IMR-90 (cell line): ENCODE results near the gene GNL3. TPM values are rescaled to one million over a fixed set of nuclear protein-coding genes. Genes with fewer than 3 reads are reported as not detected.

Experiments used
- ATAC-seq: fragments of 200-7000 bp; cut with Tn5 transposase; 2 replicates; pipeline ENCODE4 v1.9.1; 2020; ENCODE audit warnings: low read depth, mild to moderate bottlenecking, moderate library complexity
- BruUV-seq: library from RNA; stranded (reverse); fragments of 400-500 nt; replicated peaks from 2 replicates; lab custom pipeline; 2021; lab: Mats Ljungman, UMichigan
- CTCF ChIA-PET: fragments of 300-600 bp; formaldehyde crosslinking; extraction: SDS; loops from one replicate; lab custom pipeline; 2021; ENCODE audit warnings: antibody characterized with exemption; lab: Yijun Ruan, JAX
- POLR2A ChIA-PET: fragments of 300-600 bp; sonication (Branson Sonifier 250); formaldehyde crosslinking; loops from one replicate; lab custom pipeline; 2022; ENCODE audit warnings: antibody characterized with exemption; ENCODE audit not compliant: unreplicated experiment; lab: Charles Lee
- DNase-seq: peaks from one replicate; pipeline ENCODE4 v3.0.0; 2013
- H2AFZ ChIP-seq: replicated peaks from 2 replicates; pipeline ENCODE3; 2013; ENCODE audit warnings: low read length, mild to moderate bottlenecking; ENCODE audit not compliant: poor library complexity
- H2AK5ac ChIP-seq: 2 replicates; pipeline ENCODE4 v1.6.1; 2013; ENCODE audit warnings: low read depth, low read length, inconsistent platforms
- H2AK9ac ChIP-seq: replicated peaks from 2 replicates; pipeline ENCODE3; 2013; ENCODE audit warnings: mild to moderate bottlenecking, low read depth, low read length, moderate library complexity; ENCODE audit not compliant: poor library complexity
- H2BK120ac ChIP-seq: 2 replicates; pipeline ENCODE4 v1.6.1; 2013; ENCODE audit warnings: low read depth, low read length, inconsistent platforms
- H2BK15ac ChIP-seq: 3 replicates; pipeline ENCODE4 v1.6.1; 2013; ENCODE audit warnings: low read depth, low read length, inconsistent platforms
- H2BK20ac ChIP-seq: 2 replicates; pipeline ENCODE4 v1.6.1; 2013; ENCODE audit warnings: low read depth, mild to moderate bottlenecking, inconsistent platforms, low read length, moderate library complexity
- H2BK5ac ChIP-seq: 2 replicates; pipeline ENCODE4 v1.6.1; 2013; ENCODE audit warnings: mild to moderate bottlenecking, low read depth, low read length, inconsistent platforms; ENCODE audit not compliant: poor library complexity, severe bottlenecking
- H3K14ac ChIP-seq: replicated peaks from 2 replicates; pipeline ENCODE4 v1.6.1; 2013; ENCODE audit warnings: low read depth, low read length, inconsistent platforms
- H3K18ac ChIP-seq: 2 replicates; pipeline ENCODE4 v1.6.1; 2013; ENCODE audit warnings: low read depth, low read length, control low read depth
- H3K23ac ChIP-seq: 2 replicates; pipeline ENCODE4 v1.6.1; 2013; ENCODE audit warnings: low read depth, low read length, inconsistent platforms
- H3K27ac ChIP-seq: 2 replicates; pipeline ENCODE4 v1.5.1; 2013; ENCODE audit warnings: mild to moderate bottlenecking, control low read depth, low read length; ENCODE audit not compliant: insufficient read depth
- H3K27me3 ChIP-seq: 2 replicates; pipeline ENCODE4 v1.6.1; 2013; ENCODE audit warnings: low read length; ENCODE audit not compliant: control insufficient read depth, insufficient read depth
- H3K36me3 ChIP-seq: 2 replicates; pipeline ENCODE4 v1.6.1; 2013; ENCODE audit warnings: low read length, mixed read lengths; ENCODE audit not compliant: control insufficient read depth, insufficient read depth
- H3K4ac ChIP-seq: 2 replicates; pipeline ENCODE4 v1.6.1; 2013; ENCODE audit warnings: low read depth, low read length, inconsistent platforms
- H3K4me1 ChIP-seq: 2 replicates; pipeline ENCODE4 v1.6.1; 2013; ENCODE audit warnings: low read length, mixed read lengths; ENCODE audit not compliant: control insufficient read depth, insufficient read depth
- H3K4me2 ChIP-seq: 2 replicates; pipeline ENCODE4 v1.6.1; 2013; ENCODE audit warnings: low read depth, mild to moderate bottlenecking, control low read depth, low read length, moderate library complexity
- H3K4me3 ChIP-seq: 2 replicates; pipeline ENCODE4 v1.5.1; 2013; ENCODE audit warnings: low read depth, mild to moderate bottlenecking, control low read depth, low read length, moderate library complexity; ENCODE audit not compliant: insufficient read depth
- H3K56ac ChIP-seq: 2 replicates; pipeline ENCODE4 v1.6.1; 2013; ENCODE audit warnings: low read length, inconsistent platforms; ENCODE audit not compliant: insufficient read depth; ENCODE audit errors: extremely low read depth
- H3K79me1 ChIP-seq, 2 experiments: 2 replicates each; pipeline ENCODE4 v1.6.1; 2013; ENCODE audit warnings: low read length in 2 of 2, inconsistent platforms in 1 of 2, low read depth in 1 of 2
- H3K9ac ChIP-seq: 2 replicates; pipeline ENCODE4 v1.6.1; 2013; ENCODE audit warnings: low read depth, low read length, control low read depth
- H3K9me1 ChIP-seq: 2 replicates; pipeline ENCODE4 v1.6.1; 2013; ENCODE audit warnings: low read length, inconsistent platforms; ENCODE audit not compliant: insufficient read depth
- H3K9me3 ChIP-seq: 2 replicates; pipeline ENCODE4 v1.6.1; 2013; ENCODE audit warnings: low read length; ENCODE audit not compliant: control insufficient read depth, insufficient read depth
- H4K20me1 ChIP-seq: 2 replicates; pipeline ENCODE4 v1.6.1; 2013; ENCODE audit warnings: low read length, inconsistent platforms; ENCODE audit not compliant: insufficient read depth
- H4K5ac ChIP-seq: 2 replicates; pipeline ENCODE4 v1.6.1; 2013; ENCODE audit warnings: mild to moderate bottlenecking, low read depth, low read length, control low read depth
- H4K8ac ChIP-seq, 2 experiments: 2 replicates each; pipeline ENCODE4 v1.6.1; 2013; ENCODE audit warnings: low read depth in 2 of 2, low read length in 2 of 2, control low read depth in 1 of 2, inconsistent platforms in 1 of 2
- H4K91ac ChIP-seq: 2 replicates; pipeline ENCODE4 v1.6.1; 2013; ENCODE audit warnings: low read depth, low read length, inconsistent platforms; ENCODE audit not compliant: insufficient read depth
- MAFK ChIP-seq: IDR thresholded peaks from 2 replicates; pipeline ENCODE4 v1.6.1; 2012; ENCODE audit warnings: low read depth, low read length, improper control_type of control experiment
- MAZ ChIP-seq: IDR thresholded peaks from 2 replicates; pipeline ENCODE4 v1.6.1; 2012; ENCODE audit warnings: low read depth, mild to moderate bottlenecking, low read length, improper control_type of control experiment, moderate library complexity, borderline replicate concordance
- MXI1 ChIP-seq: IDR thresholded peaks from 2 replicates; pipeline ENCODE4 v1.6.1; 2012; ENCODE audit warnings: low read depth, mild to moderate bottlenecking, low read length, moderate library complexity, borderline replicate concordance
- RAD21 ChIP-seq: IDR thresholded peaks from 2 replicates; pipeline ENCODE4 v1.6.1; 2012; ENCODE audit warnings: low read length, improper control_type of control experiment
- RCOR1 ChIP-seq: IDR thresholded peaks from 2 replicates; pipeline ENCODE4 v1.6.1; 2012; ENCODE audit warnings: mild to moderate bottlenecking, low read length, improper control_type of control experiment; ENCODE audit not compliant: insufficient replicate concordance
- whole genome bisulfite sequencing, 2 experiments: methylation state at CpG; one replicate each; pipeline versions ENCODE4 v1.1.5 to v1.1.7; 2013; ENCODE audit warnings: missing lambda C conversion rate in 2 of 2; ENCODE audit not compliant: insufficient read length in 1 of 2; ENCODE audit errors: extremely low coverage in 2 of 2; 5-methylcytosine and 5-hydroxymethylcytosine counted together
- dilution Hi-C: fragments of 300-500 bp; cut with HindIII; formaldehyde crosslinking; loops from one replicate; pipeline ENCODE4 v1.14.3; 2018; ENCODE audit warnings: low sequenced_read_pairs; ENCODE audit not compliant: unreplicated experiment
- in situ Hi-C: fragments of 300-500 bp; cut with MboI; formaldehyde crosslinking; loops from 3 replicates; pipeline ENCODE4 v1.14.3; 2019; ENCODE audit warnings: low sequenced_read_pairs, inconsistent platforms, mixed read lengths
- intact Hi-C: fragments of 100-400 bp; cut with micrococcal nuclease; formaldehyde crosslinking; loops from 2 replicates; pipeline ENCODE4 v1.10.0; 2022
- polyA plus RNA-seq, 3 experiments: library from polyadenylated mRNA; depleted of rRNA; stranded (reverse); fragments of >200 nt; gene quantifications; 2 replicates each; pipeline ENCODE4 v1.2.3, GENCODE V29; 2012; ENCODE audit warnings: low replicate concordance in 1 of 3
- total RNA-seq: library from RNA; depleted of rRNA; stranded (reverse); fragments of >200 nt; gene quantifications from 2 replicates; pipeline ENCODE4 v1.2.3, GENCODE V29; 2012

Gene GNL3
- total and polyA plus RNA-seq, 2 of the 4 experiments (the other 2 are of a cell fraction) = 66.0 to 90.4 TPM

GRCh38 chr3:52678265-52679198 lies 7.3 kb upstream of the GNL3 start:
- Histone ChIP-seq H3K14ac (no peak overlapping the region), H3K9me3 (no peaks in the 10 kb centered on the region), H3K4ac (no peak overlapping the region), H4K91ac (no peak overlapping the region), H3K9me1 (peaks cover 6% of the 10 kb centered on the region; the same call in 1 of the 2 replicates), H2AK5ac (no peak overlapping the region), H3K56ac (no peak overlapping the region), H3K4me1 (peaks cover 6% of the 10 kb centered on the region), H2AK9ac (no peak overlapping the region), H2BK20ac (no peak overlapping the region), H2BK15ac (no peak overlapping the region), H3K79me1 (peaks cover 23 to 55% of the 10 kb centered on the region in 2 experiments), H2AFZ (no peak overlapping the region), H3K4me2 (no peak overlapping the region), H2BK120ac (no peak overlapping the region), H4K20me1 (peaks cover 9% of the 10 kb centered on the region; the same call in 1 of the 2 replicates), H3K27me3 (no peaks in the 10 kb centered on the region), H3K27ac (peak overlapping the region; percentile 25; the same call in 1 of the 2 replicates), H3K36me3 (peaks cover 25% of the 10 kb centered on the region), H3K23ac (no peak overlapping the region), H3K18ac (no peak overlapping the region; the same call in 1 of the 2 replicates), H4K8ac (no peak overlapping the region), H2BK5ac (no peak overlapping the region), H3K4me3 (no peak overlapping the region), H4K5ac (no peak overlapping the region), H3K9ac (no peak overlapping the region)
- dilution Hi-C loops (no loop called here), intact Hi-C loops (no loop called here), in situ Hi-C loops (no loop called here)
- ChIA-PET POLR2A (no interaction called here), CTCF (no interaction called here)
- 100% methylated on average over 1 of the region's 6 CpGs; no CpG with 5 or more reads in 1 of the 2 experiments for WGBS, 2 experiments
- no peak for DNase-seq
- peak; percentile 41; the same call in 1 of the 2 replicates for ATAC-seq
- no TSS peak for BruUV-seq
- no peak for TF ChIP-seq RCOR1
- no peak for TF ChIP-seq MAZ
- peak; percentile 48 for TF ChIP-seq MAFK
- no peak for TF ChIP-seq MXI1
- no peak for TF ChIP-seq RAD21
